SK-N-MC (cell line): ENCODE data around the gene ARHGAP26.
"Not testable (repeated sequence)": the region's sequence is repeated elsewhere in the genome, so short reads cannot be mapped to it uniquely, and the experiment has no call there.

Experiments
- EZH2 ChIP-seq: fragments of 200-600 bp; sonication (generic); IDR thresholded peaks from one replicate; pipeline ENCODE4 v1.6.1; 2017; ENCODE audit warnings: antibody characterized with exemption
- FOXP2 ChIP-seq: optimal IDR thresholded peaks from 2 replicates; pipeline ENCODE3; 2011; ENCODE audit warnings: mild to moderate bottlenecking, moderate library complexity; ENCODE audit not compliant: insufficient read depth; ENCODE audit errors: extremely low read length, control extremely low read depth
- POLR2AphosphoS5 ChIP-seq: IDR thresholded peaks from 2 replicates; pipeline ENCODE4 v1.6.1; 2012; ENCODE audit warnings: mild to moderate bottlenecking, low read depth, low read length, borderline replicate concordance

GRCh38 chr5:143094608-143095007, 324.4 kb downstream of the ARHGAP26 start:
- not testable (repeated sequence) for TF ChIP-seq POLR2AphosphoS5, EZH2, FOXP2
